ENCODE measurements around the gene ZNF304. TPM values are rescaled to one million over a fixed set of nuclear protein-coding genes. Genes with fewer than 3 reads are reported as not detected.
A peak's percentile ranks its signal among the peaks of the same experiment; 100 is the strongest.

The ZNF304 gene
- total RNA-seq, 3 donors from 2014 or later = 2.8 to 12.2 (median 4.2) TPM

GRCh38 chr19:57310792-57311191 lies 40.3 kb upstream of the ZNF304 start:
- Histone ChIP-seq H3K4me3 (no peak overlapping the region), H3K9me3 (no peaks in the 10 kb centered on the region), H3K4me1 (ENCODE audit: low read depth) (no peaks in the 10 kb centered on the region), H3K36me3 (ENCODE audit: low read depth) (no peaks in the 10 kb centered on the region)
- ATAC-seq (no peak), DNase-seq (no peak)
- intact Hi-C loops (cut with DNase I, micrococcal nuclease) = no loop called here
- TF ChIP-seq CTCF (IDR thresholded peaks at IDR 0.05) = no peak

- intact Hi-C loops (cut with DNase I, micrococcal nuclease) = no loop called here
- DNase-seq (no peak), ATAC-seq (no peak)
Observed at GRCh38 chr19:57314146-57314545, 36.9 kb upstream of the ZNF304 start.

GRCh38 chr19:57317503-57317902 lies 33.6 kb upstream of the ZNF304 start:
- no peak for TF ChIP-seq CTCF (IDR thresholded peaks at IDR 0.05)
- Histone ChIP-seq H3K4me1 (ENCODE audit: low read depth) (peaks cover 11% of the 10 kb centered on the region), H3K4me3 (no peak overlapping the region), H3K36me3 (ENCODE audit: low read depth) (no peaks in the 10 kb centered on the region), H3K9me3 (no peaks in the 10 kb centered on the region)
- intact Hi-C loops (cut with DNase I, micrococcal nuclease) = no loop called here
- DNase-seq (no peak), ATAC-seq (no peak)

More at GRCh38 chr19:57314146-57314545, 36.9 kb upstream of the ZNF304 start:
- Histone ChIP-seq H3K4me3 (no peak overlapping the region), H3K9me3 (no peaks in the 10 kb centered on the region), H3K36me3 (ENCODE audit: low read depth) (no peaks in the 10 kb centered on the region), H3K4me1 (ENCODE audit: low read depth) (no peaks in the 10 kb centered on the region)
- no peak for TF ChIP-seq CTCF (IDR thresholded peaks at IDR 0.05)

GRCh38 chr19:57319869-57320179 lies 31.2 kb upstream of the ZNF304 start:
- Histone ChIP-seq H3K9me3 (no peaks in the 10 kb centered on the region), H3K4me1 (ENCODE audit: low read depth) (peaks cover 11% of the 10 kb centered on the region), H3K4me3 (no peak overlapping the region), H3K36me3 (ENCODE audit: low read depth) (no peaks in the 10 kb centered on the region)
- DNase-seq = no peak
- no peak for TF ChIP-seq CTCF (IDR thresholded peaks at IDR 0.05)
- intact Hi-C loops (cut with DNase I, micrococcal nuclease) = no loop called here
- ATAC-seq = peak; percentile 30

GRCh38 chr19:57320180-57321084 lies 30.6 kb upstream of the ZNF304 start, which contains the start of gene ZNF543:
ZNF543 (plus strand) TSS chr19:57320472; CDS start chr19:57320854, 382 bp downstream.
- DNase-seq = peak; percentile 96 to 97 (median 97)
- Histone ChIP-seq H3K4me1 (ENCODE audit: low read depth) (peaks cover 11% of the 10 kb centered on the region), H3K36me3 (ENCODE audit: low read depth) (no peaks in the 10 kb centered on the region), H3K4me3 (peak within 1 kb of the TSS; percentile 42), H3K9me3 (peaks cover 2% of the 10 kb centered on the region)
- intact Hi-C loops (cut with DNase I, micrococcal nuclease) = no loop called here
- TF ChIP-seq CTCF (IDR thresholded peaks at IDR 0.05) = no peak
- peak; percentile 100 for ATAC-seq

Data from mucosa of descending colon (tissue), 3 donors.